ENCODE data around the gene PRKCH. TPM values are rescaled to one million over a fixed set of nuclear protein-coding genes. Genes with fewer than 3 reads are reported as not detected.

PRKCH gene
- total and polyA plus RNA-seq, 9 donors, result 10.2 to 15.5 (median 12.3) TPM

- no peaks in the 10 kb centered on the region for H3K9me3 ChIP-seq (replicated peaks; ENCODE audit: control insufficient read depth, low read depth, low read length)
- H3K27ac ChIP-seq (ENCODE audit: low read length), result no peak overlapping the region
- WGBS (ENCODE audit: insufficient coverage), result no CpG with 5 or more reads among the region's 2 CpGs
- no peaks in the 10 kb centered on the region for H3K36me3 ChIP-seq (ENCODE audit: control insufficient read depth, insufficient read depth, low read length)
- no peaks in the 10 kb centered on the region for H3K4me1 ChIP-seq (ENCODE audit: control insufficient read depth, insufficient read depth, low read length)
- DNase-seq, result no peak
- H3K27me3 ChIP-seq (ENCODE audit: control insufficient read depth, insufficient read depth, low read length), result no peaks in the 10 kb centered on the region
- H3K4me3 ChIP-seq (ENCODE audit: low read length), result no peak overlapping the region
Measured at GRCh38 chr14:61430066-61430757, 108.8 kb downstream of the PRKCH start.

GRCh38 chr14:61433169-61433568, 111.8 kb downstream of the PRKCH start:
- Histone ChIP-seq H3K4me1 (ENCODE audit: control insufficient read depth, insufficient read depth, low read length) (no peaks in the 10 kb centered on the region), H3K27me3 (ENCODE audit: control insufficient read depth, insufficient read depth, low read length) (no peaks in the 10 kb centered on the region), H3K4me3 (ENCODE audit: low read length) (no peak overlapping the region), H3K36me3 (ENCODE audit: control insufficient read depth, insufficient read depth, low read length) (no peaks in the 10 kb centered on the region), H3K9me3 (replicated peaks; ENCODE audit: control insufficient read depth, low read depth, low read length) (no peaks in the 10 kb centered on the region), H3K27ac (ENCODE audit: low read length) (no peak overlapping the region)
- DNase-seq, result no peak
- no CpG with 5 or more reads among the region's 1 CpG for WGBS (ENCODE audit: insufficient coverage)

GRCh38 chr14:61433828-61434227, 112.4 kb downstream of the PRKCH start:
- peaks cover 1% of the 10 kb centered on the region for H3K4me1 ChIP-seq (ENCODE audit: control insufficient read depth, insufficient read depth, low read length)
- no peaks in the 10 kb centered on the region for H3K27me3 ChIP-seq (ENCODE audit: control insufficient read depth, insufficient read depth, low read length)
- H3K36me3 ChIP-seq (ENCODE audit: control insufficient read depth, insufficient read depth, low read length), result no peaks in the 10 kb centered on the region
- H3K27ac ChIP-seq (ENCODE audit: low read length), result no peak overlapping the region
- no CpG with 5 or more reads among the region's 1 CpG for WGBS (ENCODE audit: insufficient coverage)
- no peaks in the 10 kb centered on the region for H3K9me3 ChIP-seq (replicated peaks; ENCODE audit: control insufficient read depth, low read depth, low read length)
- no peak overlapping the region for H3K4me3 ChIP-seq (ENCODE audit: low read length)
- DNase-seq, result no peak

GRCh38 chr14:61434311-61434710, 112.9 kb downstream of the PRKCH start:
- WGBS (ENCODE audit: insufficient coverage), result no CpG with 5 or more reads among the region's 3 CpGs
- H3K27me3 ChIP-seq (ENCODE audit: control insufficient read depth, insufficient read depth, low read length), result no peaks in the 10 kb centered on the region
- H3K9me3 ChIP-seq (replicated peaks; ENCODE audit: control insufficient read depth, low read depth, low read length), result no peaks in the 10 kb centered on the region
- H3K4me1 ChIP-seq (ENCODE audit: control insufficient read depth, insufficient read depth, low read length), result peaks cover 4% of the 10 kb centered on the region
- H3K36me3 ChIP-seq (ENCODE audit: control insufficient read depth, insufficient read depth, low read length), result no peaks in the 10 kb centered on the region
- H3K27ac ChIP-seq (ENCODE audit: low read length), result no peak overlapping the region
- H3K4me3 ChIP-seq (ENCODE audit: low read length), result no peak overlapping the region
- DNase-seq, result no peak

GRCh38 chr14:61435563-61436337, 114.4 kb downstream of the PRKCH start:
- H3K27me3 ChIP-seq (ENCODE audit: control insufficient read depth, insufficient read depth, low read length), result no peaks in the 10 kb centered on the region
- H3K9me3 ChIP-seq (replicated peaks; ENCODE audit: control insufficient read depth, low read depth, low read length), result no peaks in the 10 kb centered on the region
- no peak for DNase-seq
- no peak overlapping the region for H3K27ac ChIP-seq (ENCODE audit: low read length)
- H3K4me3 ChIP-seq (ENCODE audit: low read length), result no peak overlapping the region
- WGBS (ENCODE audit: insufficient coverage), result 56% methylated on average over 1 of the region's 4 CpGs
- no peaks in the 10 kb centered on the region for H3K36me3 ChIP-seq (ENCODE audit: control insufficient read depth, insufficient read depth, low read length)
- H3K4me1 ChIP-seq (ENCODE audit: control insufficient read depth, insufficient read depth, low read length), result peaks cover 4% of the 10 kb centered on the region

- Histone ChIP-seq H3K27ac (ENCODE audit: low read length) (no peak overlapping the region), H3K27me3 (ENCODE audit: control insufficient read depth, insufficient read depth, low read length) (no peaks in the 10 kb centered on the region), H3K36me3 (ENCODE audit: control insufficient read depth, insufficient read depth, low read length) (no peaks in the 10 kb centered on the region), H3K4me3 (ENCODE audit: low read length) (no peak overlapping the region), H3K4me1 (ENCODE audit: control insufficient read depth, insufficient read depth, low read length) (peaks cover 4% of the 10 kb centered on the region), H3K9me3 (replicated peaks; ENCODE audit: control insufficient read depth, low read depth, low read length) (no peaks in the 10 kb centered on the region)
- no CpG with 5 or more reads among the region's 3 CpGs for WGBS (ENCODE audit: insufficient coverage)
- DNase-seq, result no peak
Measured at GRCh38 chr14:61437381-61437780, 116.0 kb downstream of the PRKCH start.

- H3K9me3 ChIP-seq (replicated peaks; ENCODE audit: control insufficient read depth, low read depth, low read length), result no peaks in the 10 kb centered on the region
- peaks cover 4% of the 10 kb centered on the region for H3K4me1 ChIP-seq (ENCODE audit: control insufficient read depth, insufficient read depth, low read length)
- H3K27ac ChIP-seq (ENCODE audit: low read length), result no peak overlapping the region
- no peaks in the 10 kb centered on the region for H3K27me3 ChIP-seq (ENCODE audit: control insufficient read depth, insufficient read depth, low read length)
- no CpG with 5 or more reads among the region's 6 CpGs for whole genome bisulfite sequencing (ENCODE audit: insufficient coverage)
- DNase-seq, result no peak
- H3K4me3 ChIP-seq (ENCODE audit: low read length), result no peak overlapping the region
- H3K36me3 ChIP-seq (ENCODE audit: control insufficient read depth, insufficient read depth, low read length), result no peaks in the 10 kb centered on the region
Measured at GRCh38 chr14:61438036-61438435, 116.7 kb downstream of the PRKCH start.

- peaks cover 4% of the 10 kb centered on the region for H3K4me1 ChIP-seq (ENCODE audit: control insufficient read depth, insufficient read depth, low read length)
- no peak overlapping the region for H3K27ac ChIP-seq (ENCODE audit: low read length)
- WGBS (ENCODE audit: insufficient coverage), result 50% methylated on average over 1 of the region's 2 CpGs
- no peak overlapping the region for H3K4me3 ChIP-seq (ENCODE audit: low read length)
- no peaks in the 10 kb centered on the region for H3K27me3 ChIP-seq (ENCODE audit: control insufficient read depth, insufficient read depth, low read length)
- no peak for DNase-seq
- H3K36me3 ChIP-seq (ENCODE audit: control insufficient read depth, insufficient read depth, low read length), result no peaks in the 10 kb centered on the region
- H3K9me3 ChIP-seq (replicated peaks; ENCODE audit: control insufficient read depth, low read depth, low read length), result no peaks in the 10 kb centered on the region
Measured at GRCh38 chr14:61438497-61438859, 117.1 kb downstream of the PRKCH start.

- Histone ChIP-seq H3K4me1 (ENCODE audit: control insufficient read depth, insufficient read depth, low read length) (peaks cover 4% of the 10 kb centered on the region), H3K27me3 (ENCODE audit: control insufficient read depth, insufficient read depth, low read length) (no peaks in the 10 kb centered on the region), H3K4me3 (ENCODE audit: low read length) (no peak overlapping the region), H3K27ac (ENCODE audit: low read length) (no peak overlapping the region), H3K9me3 (replicated peaks; ENCODE audit: control insufficient read depth, low read depth, low read length) (no peaks in the 10 kb centered on the region), H3K36me3 (ENCODE audit: control insufficient read depth, insufficient read depth, low read length) (no peaks in the 10 kb centered on the region)
- DNase-seq, result peak; percentile 33
- 49% methylated on average over 11 of the region's 12 CpGs for WGBS (ENCODE audit: insufficient coverage)
Measured at GRCh38 chr14:61438860-61439765, 117.7 kb downstream of the PRKCH start.

All from muscle of leg (tissue), 11 donors.